ENCODE data around the gene NOD1. TPM values are rescaled to one million over a fixed set of nuclear protein-coding genes. Genes with fewer than 3 reads are reported as not detected.

Gene NOD1
- total and polyA plus RNA-seq, 2 of the 13 experiments (the other 11 are each of a cell fraction or from before 2014, with no cell fraction given): 1.7 to 2.9 TPM

DNA sequence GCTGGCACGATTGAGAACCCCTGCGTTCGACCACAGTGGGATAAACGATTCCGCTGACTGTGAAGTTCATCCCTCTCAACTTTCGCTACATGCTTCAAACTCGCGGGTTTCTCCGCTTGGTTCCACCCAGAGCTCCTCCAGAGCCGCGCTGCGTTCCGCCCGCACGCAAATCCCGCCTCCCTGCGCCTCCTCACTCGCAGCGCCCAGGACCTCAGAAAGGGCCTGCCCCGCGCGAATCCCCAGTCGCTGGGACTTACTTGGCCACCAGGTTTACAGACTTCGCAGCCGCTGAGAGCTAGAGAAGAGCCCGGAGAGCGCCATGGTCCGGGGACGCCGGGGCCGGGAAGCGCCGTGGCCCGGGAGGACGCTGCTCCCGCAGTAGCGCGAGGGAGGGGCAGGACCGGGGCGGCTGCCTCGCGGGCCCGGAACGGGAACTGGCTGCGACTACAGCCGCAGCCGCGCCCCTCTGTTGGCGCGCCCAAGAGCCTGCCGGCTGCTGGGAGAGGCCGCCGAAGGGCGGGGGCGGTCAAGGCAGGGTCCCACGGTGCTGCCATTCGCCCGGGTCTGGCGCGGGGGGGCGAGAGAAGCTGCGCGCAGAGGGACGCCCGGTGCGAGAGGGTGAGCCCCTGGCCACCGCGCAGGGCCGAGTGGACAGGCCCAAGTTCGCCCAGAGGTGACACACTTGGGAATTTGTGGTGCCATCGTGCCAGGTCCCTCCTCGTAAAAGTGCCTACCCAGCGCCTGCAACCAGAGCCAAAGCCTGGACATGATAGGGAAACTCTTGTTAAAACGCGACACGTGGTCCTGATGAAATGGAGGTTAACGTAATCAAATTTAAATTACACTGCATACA lies at the start of gene NOD1 (continued):
- TF ChIP-seq, protein P1, sequence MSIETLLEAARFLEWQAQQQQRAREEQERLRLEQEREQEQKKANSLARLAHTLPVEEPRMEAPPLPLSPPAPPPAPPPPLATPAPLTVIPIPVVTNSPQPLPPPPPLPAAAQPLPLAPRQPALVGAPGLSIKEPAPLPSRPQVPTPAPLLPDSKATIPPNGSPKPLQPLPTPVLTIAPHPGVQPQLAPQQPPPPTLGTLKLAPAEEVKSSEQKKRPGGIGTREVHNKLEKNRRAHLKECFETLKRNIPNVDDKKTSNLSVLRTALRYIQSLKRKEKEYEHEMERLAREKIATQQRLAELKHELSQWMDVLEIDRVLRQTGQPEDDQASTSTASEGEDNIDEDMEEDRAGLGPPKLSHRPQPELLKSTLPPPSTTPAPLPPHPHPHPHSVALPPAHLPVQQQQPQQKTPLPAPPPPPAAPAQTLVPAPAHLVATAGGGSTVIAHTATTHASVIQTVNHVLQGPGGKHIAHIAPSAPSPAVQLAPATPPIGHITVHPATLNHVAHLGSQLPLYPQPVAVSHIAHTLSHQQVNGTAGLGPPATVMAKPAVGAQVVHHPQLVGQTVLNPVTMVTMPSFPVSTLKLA (IDR thresholded peaks at IDR 0.05): no peak
- TF ChIP-seq ZMYM4 (CRISPR knock-in tag; IDR thresholded peaks at IDR 0.05) (no peak; the same call in 1 of the 2 replicates), ZNF772 (CRISPR knock-in tag; IDR thresholded peaks at IDR 0.05) (peak; percentile 60; the same call in 1 of the 2 replicates), FOXK2 (IDR thresholded peaks at IDR 0.05) (no peak), KDM5B (CRISPR knock-in tag; IDR thresholded peaks at IDR 0.05; ENCODE audit: borderline replicate concordance) (peak; percentile 65; the same call in 1 of the 2 replicates), ZNF615 (CRISPR knock-in tag; IDR thresholded peaks at IDR 0.05; ENCODE audit: borderline replicate concordance) (peak; percentile 51; the same call in 1 of the 2 replicates), ZNF44 (CRISPR knock-in tag; IDR thresholded peaks at IDR 0.05) (peak; percentile 61; the same call in 1 of the 2 replicates), DMAP1 (CRISPR knock-in tag; IDR thresholded peaks at IDR 0.05) (peak; percentile 26), ZNF547 (CRISPR knock-in tag; IDR thresholded peaks at IDR 0.05) (peak; percentile 81), ZNF274 (CRISPR knock-in tag; IDR thresholded peaks at IDR 0.05) (peak; percentile 64; the same call in 1 of the 2 replicates), ZNF572 (CRISPR knock-in tag; IDR thresholded peaks at IDR 0.05) (no peak), FLYWCH1 (CRISPR knock-in tag; IDR thresholded peaks at IDR 0.05) (no peak), DR1 (CRISPR knock-in tag; IDR thresholded peaks at IDR 0.05) (no peak)
- TF ChIP-seq, protein P2, sequence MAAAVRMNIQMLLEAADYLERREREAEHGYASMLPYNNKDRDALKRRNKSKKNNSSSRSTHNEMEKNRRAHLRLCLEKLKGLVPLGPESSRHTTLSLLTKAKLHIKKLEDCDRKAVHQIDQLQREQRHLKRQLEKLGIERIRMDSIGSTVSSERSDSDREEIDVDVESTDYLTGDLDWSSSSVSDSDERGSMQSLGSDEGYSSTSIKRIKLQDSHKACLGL (CRISPR knock-in tag; IDR thresholded peaks at IDR 0.05): no peak
- TF ChIP-seq, protein P3, sequence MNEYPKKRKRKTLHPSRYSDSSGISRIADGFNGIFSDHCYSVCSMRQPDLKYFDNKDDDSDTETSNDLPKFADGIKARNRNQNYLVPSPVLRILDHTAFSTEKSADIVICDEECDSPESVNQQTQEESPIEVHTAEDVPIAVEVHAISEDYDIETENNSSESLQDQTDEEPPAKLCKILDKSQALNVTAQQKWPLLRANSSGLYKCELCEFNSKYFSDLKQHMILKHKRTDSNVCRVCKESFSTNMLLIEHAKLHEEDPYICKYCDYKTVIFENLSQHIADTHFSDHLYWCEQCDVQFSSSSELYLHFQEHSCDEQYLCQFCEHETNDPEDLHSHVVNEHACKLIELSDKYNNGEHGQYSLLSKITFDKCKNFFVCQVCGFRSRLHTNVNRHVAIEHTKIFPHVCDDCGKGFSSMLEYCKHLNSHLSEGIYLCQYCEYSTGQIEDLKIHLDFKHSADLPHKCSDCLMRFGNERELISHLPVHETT (CRISPR knock-in tag; conservative IDR thresholded peaks at IDR 0.05): 0 out of 2 replicates have a peak, but pooled peaks have one; percentile 63
- TF ChIP-seq, protein P4, sequence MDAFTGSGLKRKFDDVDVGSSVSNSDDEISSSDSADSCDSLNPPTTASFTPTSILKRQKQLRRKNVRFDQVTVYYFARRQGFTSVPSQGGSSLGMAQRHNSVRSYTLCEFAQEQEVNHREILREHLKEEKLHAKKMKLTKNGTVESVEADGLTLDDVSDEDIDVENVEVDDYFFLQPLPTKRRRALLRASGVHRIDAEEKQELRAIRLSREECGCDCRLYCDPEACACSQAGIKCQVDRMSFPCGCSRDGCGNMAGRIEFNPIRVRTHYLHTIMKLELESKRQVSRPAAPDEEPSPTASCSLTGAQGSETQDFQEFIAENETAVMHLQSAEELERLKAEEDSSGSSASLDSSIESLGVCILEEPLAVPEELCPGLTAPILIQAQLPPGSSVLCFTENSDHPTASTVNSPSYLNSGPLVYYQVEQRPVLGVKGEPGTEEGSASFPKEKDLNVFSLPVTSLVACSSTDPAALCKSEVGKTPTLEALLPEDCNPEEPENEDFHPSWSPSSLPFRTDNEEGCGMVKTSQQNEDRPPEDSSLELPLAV (CRISPR knock-in tag; conservative IDR thresholded peaks at IDR 0.05; ENCODE audit: low read depth): no peak
- TF ChIP-seq, protein P5, sequence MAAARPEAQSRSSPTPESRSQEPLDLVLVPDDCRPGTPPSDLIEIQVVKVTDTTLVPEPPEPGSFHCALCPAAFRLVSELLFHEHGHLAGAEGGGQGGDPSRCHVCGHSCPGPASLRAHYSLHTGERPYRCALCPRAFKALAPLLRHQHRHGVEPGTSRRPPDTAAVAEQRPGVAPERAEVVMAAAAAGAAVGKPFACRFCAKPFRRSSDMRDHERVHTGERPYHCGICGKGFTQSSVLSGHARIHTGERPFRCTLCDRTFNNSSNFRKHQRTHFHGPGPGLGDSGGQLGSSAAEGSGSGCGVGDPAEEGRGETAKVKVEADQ (CRISPR knock-in tag; IDR thresholded peaks at IDR 0.05; ENCODE audit: borderline replicate concordance): peak; percentile 74; the same call in 1 of the 2 replicates
- TF ChIP-seq, protein P6, sequence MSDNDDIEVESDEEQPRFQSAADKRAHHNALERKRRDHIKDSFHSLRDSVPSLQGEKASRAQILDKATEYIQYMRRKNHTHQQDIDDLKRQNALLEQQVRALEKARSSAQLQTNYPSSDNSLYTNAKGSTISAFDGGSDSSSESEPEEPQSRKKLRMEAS (IDR thresholded peaks at IDR 0.05): peak; percentile 49

All from HepG2 (cell line).